ENCODE data around the gene ATOH7.

Gene ATOH7

GRCh38 chr10:68242051-68242450, 10.1 kb upstream of the ATOH7 start:
- TF ChIP-seq GATA2 (IDR thresholded peaks at IDR 0.05; ENCODE audit: low read depth, low read length) (no peak), GATA3 (IDR thresholded peaks at IDR 0.05; ENCODE audit: low read depth, low read length) (no peak)

GRCh38 chr10:68239596-68240150, 7.8 kb upstream of the ATOH7 start:
- TF ChIP-seq GATA2 (IDR thresholded peaks at IDR 0.05; ENCODE audit: low read depth, low read length) (no peak), GATA3 (IDR thresholded peaks at IDR 0.05; ENCODE audit: low read depth, low read length) (no peak)

GRCh38 chr10:68239069-68239468, 7.2 kb upstream of the ATOH7 start:
- no peak for TF ChIP-seq GATA2 (IDR thresholded peaks at IDR 0.05; ENCODE audit: low read depth, low read length)
- TF ChIP-seq GATA3 (IDR thresholded peaks at IDR 0.05; ENCODE audit: low read depth, low read length): no peak

- no peak for TF ChIP-seq GATA2 (IDR thresholded peaks at IDR 0.05; ENCODE audit: low read depth, low read length)
- TF ChIP-seq GATA3 (IDR thresholded peaks at IDR 0.05; ENCODE audit: low read depth, low read length): no peak
Observed at GRCh38 chr10:68238371-68238770, 6.5 kb upstream of the ATOH7 start.

- TF ChIP-seq GATA3 (IDR thresholded peaks at IDR 0.05; ENCODE audit: low read depth, low read length) (no peak), GATA2 (IDR thresholded peaks at IDR 0.05; ENCODE audit: low read depth, low read length) (no peak)
Observed at GRCh38 chr10:68237173-68237572, 5.3 kb upstream of the ATOH7 start.

- TF ChIP-seq GATA2 (IDR thresholded peaks at IDR 0.05; ENCODE audit: low read depth, low read length): no peak; the same call in 1 of the 2 replicates
- no peak for TF ChIP-seq GATA3 (IDR thresholded peaks at IDR 0.05; ENCODE audit: low read depth, low read length)
Observed at GRCh38 chr10:68235581-68235980, 3.7 kb upstream of the ATOH7 start.

DNA sequence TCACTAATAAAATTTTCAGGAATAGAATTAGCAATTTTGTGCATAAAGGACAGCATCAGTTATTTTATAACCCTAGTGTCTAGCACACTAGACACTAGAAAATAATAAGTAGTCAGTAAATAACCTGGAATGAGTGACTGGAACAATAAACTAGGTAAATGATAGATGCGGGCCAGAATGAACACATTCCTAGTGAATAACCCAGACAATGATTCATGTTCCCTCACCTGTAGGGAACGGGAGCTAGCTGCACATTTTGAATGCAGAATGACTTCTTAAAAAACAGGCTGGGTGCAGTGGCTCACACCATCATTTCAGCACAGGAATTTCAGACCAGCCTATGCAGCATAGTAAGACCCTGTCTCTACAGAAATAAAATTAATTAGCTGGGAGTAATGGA, 3.2 kb upstream of the ATOH7 start:
- no peak for TF ChIP-seq GATA2 (IDR thresholded peaks at IDR 0.05; ENCODE audit: low read depth, low read length)
- TF ChIP-seq GATA3 (IDR thresholded peaks at IDR 0.05; ENCODE audit: low read depth, low read length): no peak

GRCh38 chr10:68233046-68233445, 1.1 kb upstream of the ATOH7 start:
- no peak for TF ChIP-seq GATA3 (IDR thresholded peaks at IDR 0.05; ENCODE audit: low read depth, low read length)
- no peak for TF ChIP-seq GATA2 (IDR thresholded peaks at IDR 0.05; ENCODE audit: low read depth, low read length)

- TF ChIP-seq GATA2 (IDR thresholded peaks at IDR 0.05; ENCODE audit: low read depth, low read length) (no peak), GATA3 (IDR thresholded peaks at IDR 0.05; ENCODE audit: low read depth, low read length) (no peak)
Observed at GRCh38 chr10:68231106-68231816, 652 bp downstream of the ATOH7 start.

DNA sequence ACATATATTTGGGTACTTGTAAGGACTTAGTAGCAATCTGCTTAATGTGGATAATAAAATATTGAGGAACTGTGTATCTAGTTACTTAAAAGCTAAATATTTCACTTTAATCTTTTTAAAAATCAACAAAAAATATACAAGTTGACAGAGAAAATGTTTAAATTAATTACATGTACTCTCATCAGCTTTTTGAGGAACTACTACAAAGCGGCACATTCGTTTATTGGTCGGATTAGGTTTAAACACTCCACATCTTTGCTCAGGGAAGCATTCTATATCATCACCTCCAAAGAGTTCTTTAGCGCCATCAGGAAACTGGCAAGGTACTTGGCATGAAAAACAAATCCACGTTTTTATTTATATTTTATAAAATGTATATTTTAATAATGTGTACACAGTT, 1.6 kb downstream of the ATOH7 start:
- TF ChIP-seq GATA3 (IDR thresholded peaks at IDR 0.05; ENCODE audit: low read depth, low read length) (no peak), GATA2 (IDR thresholded peaks at IDR 0.05; ENCODE audit: low read depth, low read length) (no peak)

DNA sequence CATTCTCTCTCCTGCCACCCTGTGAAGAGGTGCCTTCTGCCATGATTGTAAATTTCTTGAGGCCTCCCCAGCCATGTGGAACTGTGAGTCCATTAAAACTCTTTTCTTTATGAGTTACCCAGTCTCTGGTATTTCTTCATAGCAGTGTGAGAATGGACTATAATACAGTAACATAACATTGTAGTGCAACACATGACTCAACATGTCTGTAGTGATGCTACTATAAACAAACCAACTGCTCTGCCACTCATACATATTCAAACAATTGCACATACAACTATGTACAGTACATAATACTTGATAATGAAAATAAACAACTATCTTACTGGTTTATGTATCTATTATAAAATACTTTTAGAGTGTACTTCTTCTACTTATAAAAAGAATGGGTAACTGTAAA, 7.1 kb downstream of the ATOH7 start:
- no peak for TF ChIP-seq GATA3 (IDR thresholded peaks at IDR 0.05; ENCODE audit: low read depth, low read length)
- TF ChIP-seq GATA2 (IDR thresholded peaks at IDR 0.05; ENCODE audit: low read depth, low read length): no peak

DNA sequence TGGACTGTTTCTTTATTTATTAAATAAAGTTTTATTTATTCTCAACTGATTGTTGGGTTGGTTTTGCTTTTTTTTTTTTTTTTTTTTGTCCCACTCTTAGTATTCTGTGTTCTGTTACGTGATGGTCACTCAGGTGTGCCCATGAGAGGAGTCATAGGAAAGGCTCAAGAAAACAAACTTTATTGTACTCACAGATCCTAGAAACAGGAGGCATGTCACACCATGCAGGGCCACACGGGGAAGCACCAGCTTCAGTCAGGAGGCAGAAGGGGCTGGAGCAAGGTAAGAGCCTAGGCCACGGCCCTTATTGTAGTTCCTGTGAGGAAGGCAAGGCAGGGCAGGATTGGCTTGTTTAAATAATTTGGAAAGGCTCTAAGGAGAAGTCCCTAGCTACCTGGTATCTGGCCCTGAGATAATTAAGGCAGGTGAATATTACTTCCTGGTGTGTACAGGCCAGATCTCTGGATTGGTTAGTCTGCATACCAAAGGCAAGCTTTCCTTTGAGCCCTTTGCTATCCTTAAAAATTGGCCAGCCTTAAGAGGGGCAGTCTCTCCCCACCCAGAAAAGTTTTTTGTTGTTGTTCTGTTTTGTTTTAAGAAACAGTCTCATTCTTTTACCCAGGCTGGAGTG, 8.3 kb downstream of the ATOH7 start:
- TF ChIP-seq GATA2 (IDR thresholded peaks at IDR 0.05; ENCODE audit: low read depth, low read length) (no peak), GATA3 (IDR thresholded peaks at IDR 0.05; ENCODE audit: low read depth, low read length) (no peak)

DNA sequence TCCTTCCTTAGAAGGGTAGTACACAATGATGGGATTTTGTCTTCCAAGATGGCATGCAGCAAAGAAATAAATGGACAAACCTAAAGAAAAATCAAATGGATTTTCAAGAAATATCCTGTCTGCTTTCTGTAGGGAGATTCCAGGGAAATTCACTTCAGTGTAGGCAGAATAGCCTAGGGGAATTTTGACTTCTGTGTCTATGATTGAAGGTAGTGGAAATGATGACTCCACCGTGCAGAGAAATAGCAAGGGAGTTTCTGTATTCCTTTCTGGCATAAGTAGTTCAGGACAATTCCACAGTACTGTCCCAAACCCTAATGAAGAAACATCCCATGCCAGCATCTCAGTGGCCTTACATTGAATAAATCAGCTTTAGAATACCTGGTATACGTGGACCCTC, 9.5 kb downstream of the ATOH7 start:
- no peak for TF ChIP-seq GATA3 (IDR thresholded peaks at IDR 0.05; ENCODE audit: low read depth, low read length)
- TF ChIP-seq GATA2 (IDR thresholded peaks at IDR 0.05; ENCODE audit: low read depth, low read length): no peak

DNA sequence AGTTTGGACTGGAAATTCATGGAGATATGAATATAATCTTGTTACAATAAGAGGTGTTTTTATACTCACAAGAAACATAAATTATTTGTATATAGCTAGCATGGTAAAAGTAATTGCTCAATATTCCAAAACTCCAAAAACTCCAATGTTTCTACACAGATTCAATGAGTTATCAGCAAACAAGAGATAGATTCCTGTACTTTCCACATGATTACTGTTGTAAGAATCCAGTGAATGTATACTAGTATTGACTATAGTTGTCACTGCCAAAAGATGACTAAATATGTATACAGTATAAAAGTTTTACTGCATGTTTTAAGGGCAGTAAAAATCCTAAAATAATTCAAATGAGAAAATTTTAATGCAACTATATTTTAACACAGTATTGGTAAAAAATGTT, 10.7 kb downstream of the ATOH7 start:
- TF ChIP-seq GATA2 (IDR thresholded peaks at IDR 0.05; ENCODE audit: low read depth, low read length) (no peak), GATA3 (IDR thresholded peaks at IDR 0.05; ENCODE audit: low read depth, low read length) (no peak)

DNA sequence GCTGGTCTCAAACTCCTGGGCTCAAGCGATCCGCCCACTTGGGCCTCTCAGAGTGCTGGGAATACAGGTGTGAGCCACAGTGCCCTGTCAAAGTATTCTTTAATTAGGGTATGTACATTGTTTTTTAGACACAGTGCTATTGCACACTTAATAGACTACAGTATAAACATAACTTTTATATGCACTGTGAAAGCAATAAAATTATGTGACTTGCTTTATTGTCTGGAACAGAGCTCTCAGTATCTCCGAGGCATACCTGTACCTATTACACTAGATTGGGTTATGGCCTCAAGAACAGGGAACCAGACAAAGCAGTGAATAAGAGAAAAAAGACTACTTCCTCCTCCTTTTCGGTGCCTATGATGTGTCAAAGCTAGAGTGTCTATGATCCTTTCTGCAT, 13.1 kb downstream of the ATOH7 start:
- TF ChIP-seq GATA3 (IDR thresholded peaks at IDR 0.05; ENCODE audit: low read depth, low read length): no peak
- no peak for TF ChIP-seq GATA2 (IDR thresholded peaks at IDR 0.05; ENCODE audit: low read depth, low read length)

Measured in SH-SY5Y (cell line).